Lower leg skin (tissue), 4 donors: Measurements from ENCODE around the gene PCDHAC1. TPM values are rescaled to one million over a fixed set of nuclear protein-coding genes. Genes with fewer than 3 reads are reported as not detected.
A peak's percentile ranks its signal among the peaks of the same experiment; 100 is the strongest.

Experiments used
- DNase-seq, 2 donors: peaks; one replicate each; pipeline ENCODE4 v3.0.0-alpha.2; 2019; ENCODE audit warnings: low spot score in 2 of 2
- H3K4me3 ChIP-seq: fragments of 200-600 bp; sonication (generic); 2 replicates; pipeline ENCODE4 v1.5.1; 2017; ENCODE audit warnings: mild to moderate bottlenecking, low read depth; ENCODE audit not compliant: poor library complexity, severe bottlenecking
- CTCF ChIP-seq, 3 donors: fragments of 450-650 bp; IDR thresholded peaks; one replicate each; pipeline ENCODE4 v1.5.1; 2016; ENCODE audit warnings: antibody characterized with exemption in 3 of 3, mild to moderate bottlenecking in 3 of 3, moderate library complexity in 2 of 3
- POLR2A ChIP-seq, 2 donors: fragments of 450-650 bp; IDR thresholded peaks; one replicate each; pipeline ENCODE4 v1.6.1; 2016 to 2017; ENCODE audit warnings: antibody characterized with exemption in 2 of 2, mild to moderate bottlenecking in 1 of 2, moderate library complexity in 1 of 2
- WGBS, 2 donors: methylation state at CpG; one replicate each; pipeline ENCODE4 v1.1.5; 2018; 5-methylcytosine and 5-hydroxymethylcytosine counted together
- intact Hi-C: fragments of 100-400 bp; cut with DNase I; formaldehyde crosslinking; loops from one replicate; pipeline ENCODE4 v1.15.0; 2023; ENCODE audit warnings: low total_unique reads
- total RNA-seq, 4 donors: library from RNA; depleted of rRNA; stranded (reverse); fragments of >200 nt; gene quantifications; one replicate each; pipeline ENCODE4 v1.1.0, GENCODE V29; 2016

The PCDHAC1 gene
- total RNA-seq, 4 donors from 2014 or later: 0.16 to 0.17 TPM; not detected in 2

- TF ChIP-seq CTCF (IDR thresholded peaks at IDR 0.05): no peak
- no peak for TF ChIP-seq POLR2A (IDR thresholded peaks at IDR 0.05)
- DNase-seq: no peak
- 46 to 57% methylated on average over 41 of the region's 41 CpGs for whole genome bisulfite sequencing, 2 donors
- intact Hi-C loops: no loop called here
- H3K4me3 ChIP-seq: no peak overlapping the region
These were observed 42.7 kb upstream of the PCDHAC1 start for GRCh38 chr5:140883373-140883772.

GRCh38 chr5:140883927-140884697 is 42.0 kb upstream of the PCDHAC1 start:
- 48 to 55% methylated on average over 36 to 70 of the region's 79 CpGs for WGBS, 2 donors
- H3K4me3 ChIP-seq: no peak overlapping the region
- TF ChIP-seq CTCF (IDR thresholded peaks at IDR 0.05): no peak
- no peak for TF ChIP-seq POLR2A (IDR thresholded peaks at IDR 0.05)
- no peak for DNase-seq
- intact Hi-C loops: no loop called here

- intact Hi-C loops: no loop called here
- no peak for TF ChIP-seq CTCF (IDR thresholded peaks at IDR 0.05)
- no peak for TF ChIP-seq POLR2A (IDR thresholded peaks at IDR 0.05)
- DNase-seq: no peak
- 78 to 90% methylated on average over 1 of the region's 1 CpG for WGBS, 2 donors
- no peak overlapping the region for H3K4me3 ChIP-seq
These were observed 9.8 kb upstream of the PCDHAC1 start for GRCh38 chr5:140916325-140916724.

GRCh38 chr5:140923601-140924000 is 2.5 kb upstream of the PCDHAC1 start:
- H3K4me3 ChIP-seq: no peak overlapping the region
- intact Hi-C loops: no loop called here
- WGBS, 2 donors: 61 to 70% methylated on average over 4 of the region's 4 CpGs
- DNase-seq: no peak
- no peak for TF ChIP-seq CTCF (IDR thresholded peaks at IDR 0.05)
- TF ChIP-seq POLR2A (IDR thresholded peaks at IDR 0.05): no peak

GRCh38 chr5:140926443-140927227 is 536 bp downstream of the PCDHAC1 start:
- H3K4me3 ChIP-seq: peak overlapping the region; percentile 26
- TF ChIP-seq POLR2A (IDR thresholded peaks at IDR 0.05) (no peak), CTCF (IDR thresholded peaks at IDR 0.05) (no peak)
- DNase-seq: peak; percentile 19 to 93
- 0 to 2% methylated on average over 42 to 51 of the region's 74 CpGs for WGBS, 2 donors
- intact Hi-C loops: no loop called here
